SJCRH30 (cell line): ENCODE measurements around the gene DDX20. TPM values are rescaled to one million over a fixed set of nuclear protein-coding genes. Genes with fewer than 3 reads are reported as not detected.

ENCODE experiments used
- DNase-seq, 2 experiments: peaks; one replicate each; pipeline ENCODE4 v3.0.0-alpha.2; 2015 to 2020
- H3K27ac ChIP-seq: fragments of 250-450 bp; sonication (Bioruptor Pico); 2 replicates; pipeline ENCODE4 v1.5.1; 2020; ENCODE audit warnings: mild to moderate bottlenecking, moderate library complexity
- H3K27me3 ChIP-seq: fragments of 250-450 bp; sonication (Bioruptor Pico); 2 replicates; pipeline ENCODE4 v1.5.1; 2020; ENCODE audit warnings: mild to moderate bottlenecking, moderate library complexity
- H3K36me3 ChIP-seq: fragments of 250-450 bp; sonication (Bioruptor Pico); 2 replicates; pipeline ENCODE4 v1.5.1; 2020; ENCODE audit warnings: mild to moderate bottlenecking, moderate library complexity
- H3K4me1 ChIP-seq: fragments of 250-450 bp; sonication (Bioruptor Pico); 2 replicates; pipeline ENCODE4 v1.5.1; 2020; ENCODE audit warnings: mild to moderate bottlenecking, moderate library complexity
- H3K4me3 ChIP-seq: fragments of 250-450 bp; sonication (Bioruptor Pico); 2 replicates; pipeline ENCODE4 v1.5.1; 2020; ENCODE audit warnings: mild to moderate bottlenecking, moderate library complexity
- H3K9me3 ChIP-seq: fragments of 250-450 bp; sonication (Bioruptor Pico); replicated peaks from 2 replicates; pipeline ENCODE4 v1.5.1; 2020; ENCODE audit warnings: mild to moderate bottlenecking, moderate library complexity
- total RNA-seq: library from RNA; depleted of rRNA; stranded (reverse); fragments of >200 nt; shearing (Covaris generic); gene quantifications from 2 replicates; pipeline ENCODE4 v1.2.3, GENCODE V29; 2014

Gene DDX20
- total RNA-seq, 1 experiment from 2014 or later: 32.5 TPM

GRCh38 chr1:111727056-111727455 is 28.6 kb upstream of the DDX20 start:
- H3K9me3 ChIP-seq: no peaks in the 10 kb centered on the region
- H3K36me3 ChIP-seq: peaks cover 32% of the 10 kb centered on the region
- no peak for DNase-seq
- H3K4me1 ChIP-seq: peaks cover 68% of the 10 kb centered on the region
- no peaks in the 10 kb centered on the region for H3K27me3 ChIP-seq
- no peak overlapping the region for H3K27ac ChIP-seq
- H3K4me3 ChIP-seq: no peak overlapping the region

DNA sequence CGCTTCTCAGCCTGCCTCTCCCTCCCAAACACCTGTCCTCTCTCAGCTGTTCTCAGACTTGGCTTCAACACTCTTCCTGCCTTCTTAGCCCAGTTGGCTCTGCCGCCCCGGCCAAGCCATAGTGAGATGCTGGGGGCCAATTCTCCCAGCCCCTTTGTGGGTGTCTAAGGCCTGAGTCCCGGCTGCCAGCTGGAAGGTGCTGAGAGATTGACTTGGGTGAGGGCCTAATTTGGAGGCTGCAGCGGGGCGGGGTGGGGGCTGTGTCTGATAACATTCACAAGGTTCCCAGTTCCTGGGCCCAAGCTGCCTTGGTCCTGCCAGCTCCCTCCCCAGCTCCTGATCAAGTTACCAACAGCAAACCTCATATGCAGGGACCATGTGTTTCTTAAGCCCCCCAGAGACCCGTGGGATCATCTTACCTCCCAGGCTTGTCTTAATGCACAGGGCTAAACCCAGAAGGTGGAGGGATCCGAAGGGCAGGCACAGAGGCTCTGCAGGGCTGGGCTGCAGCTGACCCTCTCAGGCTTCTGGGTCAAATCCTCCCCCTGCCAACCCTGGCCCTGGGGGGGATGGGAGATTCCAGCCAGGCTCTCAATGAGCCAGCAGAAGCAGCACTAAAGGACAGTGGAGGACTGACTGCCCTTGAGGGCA is 26.3 kb upstream of the DDX20 start:
- Histone ChIP-seq H3K4me1 (peaks cover 76% of the 10 kb centered on the region), H3K9me3 (no peaks in the 10 kb centered on the region), H3K4me3 (no peak overlapping the region), H3K27me3 (no peaks in the 10 kb centered on the region), H3K27ac (peak overlapping the region; percentile 62), H3K36me3 (peaks cover 29% of the 10 kb centered on the region)
- peak; percentile 93 to 96 for DNase-seq

DNA sequence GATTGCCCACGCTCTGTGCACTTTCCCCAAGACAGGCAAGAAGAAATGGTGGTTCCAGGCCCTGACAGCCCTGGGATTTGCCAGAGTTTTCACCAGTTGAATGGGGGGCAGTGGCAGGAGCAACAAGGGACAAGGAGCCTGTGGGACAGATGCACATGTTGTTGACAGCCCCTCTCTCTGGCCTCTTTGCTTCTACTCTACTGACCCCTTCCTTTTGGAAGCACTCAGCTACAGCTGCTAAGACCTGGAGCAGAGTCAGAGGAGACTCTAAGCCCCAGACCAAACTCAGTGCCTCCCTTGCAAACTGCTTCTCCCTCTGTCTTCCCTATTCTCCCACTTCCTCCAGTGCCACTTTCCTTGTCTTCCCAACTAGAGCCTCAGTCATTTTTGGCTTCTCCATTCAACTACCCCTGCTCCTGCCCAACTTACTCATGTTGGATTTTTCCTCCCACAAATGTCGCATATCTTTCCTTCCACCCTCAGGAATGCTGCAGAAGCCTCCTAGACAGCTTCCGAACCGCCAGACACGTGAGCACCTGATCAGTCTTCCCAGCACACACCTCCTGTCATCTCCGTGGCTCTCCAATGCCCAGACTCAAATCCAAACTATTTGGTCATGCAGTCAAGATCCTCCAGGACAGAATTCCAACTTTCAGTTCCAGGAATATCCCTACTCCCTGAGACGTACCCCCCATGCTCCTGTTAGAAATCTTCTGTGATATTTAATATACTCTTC is 25.6 kb upstream of the DDX20 start:
- DNase-seq: peak; percentile 43 to 67
- no peaks in the 10 kb centered on the region for H3K9me3 ChIP-seq
- H3K4me1 ChIP-seq: peaks cover 76% of the 10 kb centered on the region
- no peaks in the 10 kb centered on the region for H3K27me3 ChIP-seq
- H3K27ac ChIP-seq: peak overlapping the region; percentile 62
- H3K4me3 ChIP-seq: no peak overlapping the region
- H3K36me3 ChIP-seq: peaks cover 33% of the 10 kb centered on the region

- Histone ChIP-seq H3K27ac (no peak overlapping the region), H3K4me3 (no peak overlapping the region), H3K9me3 (no peaks in the 10 kb centered on the region), H3K27me3 (no peaks in the 10 kb centered on the region), H3K36me3 (peaks cover 33% of the 10 kb centered on the region), H3K4me1 (peaks cover 79% of the 10 kb centered on the region)
- DNase-seq: no peak
Observed at GRCh38 chr1:111730706-111731105, 25.0 kb upstream of the DDX20 start.

GRCh38 chr1:111731956-111732355 is 23.7 kb upstream of the DDX20 start:
- Histone ChIP-seq H3K4me3 (no peak overlapping the region), H3K4me1 (peaks cover 77% of the 10 kb centered on the region), H3K27me3 (no peaks in the 10 kb centered on the region), H3K9me3 (no peaks in the 10 kb centered on the region), H3K36me3 (peaks cover 22% of the 10 kb centered on the region; the same call in 1 of the 2 replicates), H3K27ac (no peak overlapping the region)
- no peak for DNase-seq

- Histone ChIP-seq H3K36me3 (peaks cover 15% of the 10 kb centered on the region; the same call in 1 of the 2 replicates), H3K4me3 (no peak overlapping the region), H3K27ac (peak overlapping the region; percentile 71), H3K27me3 (no peaks in the 10 kb centered on the region), H3K9me3 (no peaks in the 10 kb centered on the region), H3K4me1 (peaks cover 79% of the 10 kb centered on the region)
- DNase-seq: no peak
Observed at GRCh38 chr1:111732718-111733117, 23.0 kb upstream of the DDX20 start.

- Histone ChIP-seq H3K9me3 (no peaks in the 10 kb centered on the region), H3K27me3 (no peaks in the 10 kb centered on the region), H3K36me3 (peaks cover 12% of the 10 kb centered on the region; the same call in 1 of the 2 replicates), H3K4me1 (peaks cover 77% of the 10 kb centered on the region), H3K4me3 (no peak overlapping the region), H3K27ac (peak overlapping the region; percentile 71)
- peak; percentile 89 to 93 for DNase-seq
Observed at GRCh38 chr1:111733183-111733991, 22.3 kb upstream of the DDX20 start.

- Histone ChIP-seq H3K4me3 (no peak overlapping the region), H3K4me1 (peaks cover 71% of the 10 kb centered on the region), H3K27ac (peak overlapping the region; percentile 71), H3K27me3 (no peaks in the 10 kb centered on the region), H3K9me3 (no peaks in the 10 kb centered on the region), H3K36me3 (peaks cover 11% of the 10 kb centered on the region; the same call in 1 of the 2 replicates)
- DNase-seq: no peak
Observed at GRCh38 chr1:111733992-111734341, 21.7 kb upstream of the DDX20 start.

DNA sequence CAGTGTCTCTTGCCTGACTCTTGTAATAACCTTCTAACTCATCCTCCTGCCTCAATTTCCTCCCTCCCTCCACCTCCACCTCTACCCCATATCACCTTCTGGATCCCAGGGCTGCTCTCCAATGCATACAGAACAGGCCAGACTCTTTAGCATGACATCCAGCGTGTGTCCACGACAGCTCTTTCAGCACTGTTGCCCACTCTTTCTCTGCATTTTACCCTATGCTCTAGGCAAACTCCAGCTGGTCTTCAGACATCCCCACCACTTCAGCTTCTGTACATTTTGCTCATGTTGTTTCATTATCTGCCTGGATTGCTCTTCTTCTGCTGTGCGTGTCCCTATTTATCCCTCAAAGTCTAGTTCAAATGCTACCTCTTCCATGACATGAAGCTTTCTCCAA is 21.3 kb upstream of the DDX20 start:
- Histone ChIP-seq H3K27ac (peak overlapping the region; percentile 71), H3K4me3 (no peak overlapping the region), H3K9me3 (no peaks in the 10 kb centered on the region), H3K27me3 (no peaks in the 10 kb centered on the region), H3K4me1 (peaks cover 69% of the 10 kb centered on the region), H3K36me3 (peaks cover 11% of the 10 kb centered on the region; the same call in 1 of the 2 replicates)
- no peak for DNase-seq

GRCh38 chr1:111734856-111735255 is 20.8 kb upstream of the DDX20 start:
- H3K36me3 ChIP-seq: peaks cover 11% of the 10 kb centered on the region; the same call in 1 of the 2 replicates
- DNase-seq: no peak
- H3K27me3 ChIP-seq: no peaks in the 10 kb centered on the region
- peaks cover 64% of the 10 kb centered on the region for H3K4me1 ChIP-seq
- H3K4me3 ChIP-seq: no peak overlapping the region
- no peaks in the 10 kb centered on the region for H3K9me3 ChIP-seq
- no peak overlapping the region; the same call in 1 of the 2 replicates for H3K27ac ChIP-seq

DNA sequence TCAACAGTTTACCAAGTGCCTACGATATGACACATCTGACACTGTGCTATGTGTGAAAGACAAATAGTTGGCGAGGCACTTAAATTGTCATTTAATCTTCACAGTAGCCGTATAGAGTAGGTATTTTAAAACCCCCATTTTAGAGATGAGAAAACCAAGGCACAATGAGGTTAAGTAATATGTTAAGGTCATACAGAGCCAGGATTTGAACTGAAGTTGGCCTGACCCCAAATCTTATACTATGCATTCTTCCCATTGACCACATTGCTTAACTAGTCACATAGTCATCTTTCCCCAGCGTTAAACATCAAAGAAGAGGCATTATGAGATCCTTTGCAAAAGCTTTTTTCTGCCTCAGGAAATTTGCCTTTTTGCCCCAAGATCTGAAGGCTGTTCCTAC is 20.4 kb upstream of the DDX20 start:
- Histone ChIP-seq H3K9me3 (no peaks in the 10 kb centered on the region), H3K4me3 (no peak overlapping the region), H3K27ac (peak overlapping the region; percentile 91), H3K4me1 (peaks cover 60% of the 10 kb centered on the region), H3K27me3 (no peaks in the 10 kb centered on the region), H3K36me3 (peaks cover 11% of the 10 kb centered on the region; the same call in 1 of the 2 replicates)
- DNase-seq: no peak

DNA sequence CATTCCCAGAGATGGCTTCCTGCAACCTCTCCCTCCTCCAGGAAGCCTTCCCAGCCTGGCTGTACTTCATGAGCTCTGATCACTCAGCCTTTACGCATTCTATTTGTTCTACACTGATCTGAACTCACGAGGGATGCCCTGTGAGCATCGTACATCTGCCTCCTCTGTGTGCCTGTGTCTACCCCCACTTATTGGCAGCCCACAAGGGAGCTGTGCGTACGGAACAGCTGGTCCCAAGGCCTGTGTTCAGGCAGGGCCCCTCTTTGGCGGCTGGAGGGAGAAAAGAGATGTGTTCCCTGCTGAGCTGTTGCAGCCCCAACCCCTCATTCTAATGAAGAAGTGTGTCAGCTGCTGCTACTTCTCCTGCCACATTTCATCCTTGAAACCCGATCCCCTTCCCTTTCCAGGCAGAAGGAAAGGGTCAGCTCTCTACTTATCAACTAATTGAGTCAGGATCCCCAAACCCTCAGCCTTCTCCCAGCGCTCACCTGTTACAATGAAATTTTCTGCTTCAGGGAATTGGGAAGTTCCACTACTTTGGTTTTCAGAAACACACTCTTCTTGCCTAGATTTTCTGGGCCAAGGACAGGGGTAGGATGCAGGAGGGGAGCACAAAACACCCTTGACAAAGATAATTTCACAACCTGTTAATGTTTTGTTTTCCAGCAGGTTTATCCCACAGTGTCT is 19.7 kb upstream of the DDX20 start:
- DNase-seq: peak; percentile 97 to 98
- Histone ChIP-seq H3K27ac (peak overlapping the region; percentile 91), H3K4me1 (peaks cover 53% of the 10 kb centered on the region), H3K4me3 (no peak overlapping the region), H3K9me3 (no peaks in the 10 kb centered on the region), H3K27me3 (no peaks in the 10 kb centered on the region), H3K36me3 (peaks cover 8% of the 10 kb centered on the region; the same call in 1 of the 2 replicates)

DNA sequence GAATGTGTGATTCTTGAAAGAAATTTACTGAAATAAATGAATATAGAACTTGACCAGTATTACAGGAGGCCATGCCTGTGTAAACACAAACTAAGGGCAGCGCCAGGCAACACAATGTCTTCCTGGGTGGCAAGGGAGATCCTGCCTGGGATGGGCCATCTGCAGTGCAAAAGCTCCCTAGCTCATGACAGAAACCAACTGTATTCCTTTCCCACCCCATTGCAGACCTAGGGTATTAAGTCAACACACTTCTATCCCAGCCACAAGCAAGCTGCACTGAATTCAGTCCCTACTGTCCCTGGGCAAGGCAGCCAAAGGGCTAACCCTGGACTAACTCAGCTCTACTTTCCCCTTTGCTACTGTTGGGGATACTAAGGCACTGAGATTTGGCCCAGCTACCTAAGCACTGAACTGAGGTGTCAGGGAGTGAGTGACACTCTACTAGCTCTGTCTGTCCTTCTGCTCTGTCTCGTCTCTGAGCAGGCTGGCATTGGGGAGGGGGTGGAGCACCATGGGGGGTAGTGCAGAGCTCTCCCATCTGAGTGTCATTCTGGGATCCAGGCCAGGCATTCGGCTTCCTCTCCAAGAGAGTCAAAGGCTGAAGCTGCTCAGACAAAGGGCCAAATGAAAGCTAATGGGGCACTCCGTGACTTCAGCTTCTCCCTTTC is 19.0 kb upstream of the DDX20 start:
- Histone ChIP-seq H3K27ac (peak overlapping the region; percentile 91), H3K36me3 (peaks cover 8% of the 10 kb centered on the region; the same call in 1 of the 2 replicates), H3K4me3 (peak overlapping the region; percentile 75; the same call in 1 of the 2 replicates), H3K27me3 (no peaks in the 10 kb centered on the region), H3K9me3 (no peaks in the 10 kb centered on the region), H3K4me1 (peaks cover 52% of the 10 kb centered on the region)
- peak; percentile 67 to 74 for DNase-seq
